AG04449 (cell line): ENCODE results near the gene MBNL2.

Source experiments
- CTCF ChIA-PET: fragments of 350-600 bp; formaldehyde crosslinking; extraction: SDS; loops from one replicate; lab custom pipeline; 2021; ENCODE audit warnings: antibody characterized with exemption; lab: Yijun Ruan, JAX
- POLR2A ChIA-PET: fragments of 400-600, 350-600 bp; formaldehyde crosslinking; extraction: SDS; loops from one replicate; lab custom pipeline; 2020; ENCODE audit warnings: antibody characterized with exemption, inconsistent platforms; lab: Yijun Ruan, JAX
- DNase-seq: peaks from one replicate; pipeline ENCODE4 v3.0.0-alpha.2; 2010; ENCODE audit warnings: low read depth, low spot score
- H3K4me3 ChIP-seq: 2 replicates; pipeline ENCODE4 v1.5.1; 2011; ENCODE audit warnings: low read depth, mild to moderate bottlenecking, control low read depth, low read length
- TF ChIP-seq, protein P1 (sequence below): IDR thresholded peaks from one replicate; pipeline ENCODE4 v1.5.1; 2011; ENCODE audit warnings: mild to moderate bottlenecking, moderate library complexity, low read length, control low read depth, inconsistent platforms; ENCODE audit not compliant: insufficient read depth; ENCODE audit errors: missing control alignments

Gene MBNL2

GRCh38 chr13:97283888-97284287 is 61.8 kb downstream of the MBNL2 start:
- POLR2A ChIA-PET = no interaction called here
- H3K4me3 ChIP-seq = no peak overlapping the region
- TF ChIP-seq, protein P1, sequence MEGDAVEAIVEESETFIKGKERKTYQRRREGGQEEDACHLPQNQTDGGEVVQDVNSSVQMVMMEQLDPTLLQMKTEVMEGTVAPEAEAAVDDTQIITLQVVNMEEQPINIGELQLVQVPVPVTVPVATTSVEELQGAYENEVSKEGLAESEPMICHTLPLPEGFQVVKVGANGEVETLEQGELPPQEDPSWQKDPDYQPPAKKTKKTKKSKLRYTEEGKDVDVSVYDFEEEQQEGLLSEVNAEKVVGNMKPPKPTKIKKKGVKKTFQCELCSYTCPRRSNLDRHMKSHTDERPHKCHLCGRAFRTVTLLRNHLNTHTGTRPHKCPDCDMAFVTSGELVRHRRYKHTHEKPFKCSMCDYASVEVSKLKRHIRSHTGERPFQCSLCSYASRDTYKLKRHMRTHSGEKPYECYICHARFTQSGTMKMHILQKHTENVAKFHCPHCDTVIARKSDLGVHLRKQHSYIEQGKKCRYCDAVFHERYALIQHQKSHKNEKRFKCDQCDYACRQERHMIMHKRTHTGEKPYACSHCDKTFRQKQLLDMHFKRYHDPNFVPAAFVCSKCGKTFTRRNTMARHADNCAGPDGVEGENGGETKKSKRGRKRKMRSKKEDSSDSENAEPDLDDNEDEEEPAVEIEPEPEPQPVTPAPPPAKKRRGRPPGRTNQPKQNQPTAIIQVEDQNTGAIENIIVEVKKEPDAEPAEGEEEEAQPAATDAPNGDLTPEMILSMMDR = no peak
- no peak for DNase-seq
- CTCF ChIA-PET = no interaction called here

DNA sequence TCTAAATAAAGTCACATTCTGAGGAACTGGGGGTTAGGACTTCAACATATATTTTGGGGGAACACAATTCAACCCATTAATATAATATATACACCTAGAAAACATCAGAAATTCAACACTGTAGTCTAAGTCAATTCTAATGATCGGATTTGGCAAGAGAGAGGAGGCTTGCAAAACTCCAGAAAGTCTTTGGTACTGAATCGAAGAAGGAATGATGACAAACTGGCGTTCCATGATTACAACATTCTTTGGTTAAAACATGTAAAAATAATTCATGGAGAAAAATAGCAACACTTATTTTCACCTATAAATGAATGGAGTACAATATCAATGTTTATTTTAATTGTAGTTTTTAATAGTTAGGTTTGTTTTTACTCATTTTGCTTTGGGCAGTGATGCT is 62.4 kb downstream of the MBNL2 start:
- no peak overlapping the region for H3K4me3 ChIP-seq
- DNase-seq = no peak
- TF ChIP-seq, protein P1 = no peak
- CTCF ChIA-PET = no interaction called here
- POLR2A ChIA-PET = no interaction called here

GRCh38 chr13:97285221-97285955 is 63.3 kb downstream of the MBNL2 start:
- ChIA-PET POLR2A (no interaction called here), CTCF (no interaction called here)
- DNase-seq = no peak
- H3K4me3 ChIP-seq = no peak overlapping the region
- TF ChIP-seq, protein P1 = no peak

DNA sequence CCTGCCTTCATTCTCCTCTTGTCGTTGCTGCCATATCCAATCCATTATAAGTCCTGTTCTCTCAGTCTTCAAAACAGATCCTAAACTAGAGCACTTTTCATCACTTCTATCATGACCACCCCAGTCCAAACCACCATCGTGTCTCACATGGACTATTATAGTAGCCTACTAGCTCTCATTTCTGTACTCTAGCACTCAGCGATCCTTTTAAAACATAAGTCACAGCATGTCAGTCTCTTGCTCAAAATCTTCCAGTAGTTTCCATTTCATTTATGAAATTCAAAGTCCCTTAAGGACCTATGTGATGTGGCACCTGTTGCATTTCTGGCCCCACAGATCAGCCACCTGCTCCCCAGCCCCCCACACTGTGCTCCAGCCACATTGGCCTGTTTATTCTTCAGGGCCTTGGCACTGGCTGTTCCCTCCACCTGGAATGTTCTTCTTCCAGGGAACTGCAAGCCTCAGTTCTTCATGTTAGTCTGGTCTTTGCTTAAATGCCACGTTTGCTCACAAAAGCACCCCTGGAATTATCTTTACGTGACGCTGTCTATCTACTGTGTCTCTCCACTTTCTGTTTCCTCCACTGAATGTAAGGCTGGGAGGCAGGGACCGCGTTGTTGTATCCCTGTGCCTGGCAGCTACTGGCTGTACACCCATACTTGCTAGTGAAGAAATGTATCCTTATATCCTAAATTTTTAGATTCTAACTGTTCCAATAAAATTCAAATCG is 64.3 kb downstream of the MBNL2 start:
- POLR2A ChIA-PET = no interaction called here
- no peak for DNase-seq
- TF ChIP-seq, protein P1 = no peak
- H3K4me3 ChIP-seq = no peak overlapping the region
- CTCF ChIA-PET = no interaction called here

DNA sequence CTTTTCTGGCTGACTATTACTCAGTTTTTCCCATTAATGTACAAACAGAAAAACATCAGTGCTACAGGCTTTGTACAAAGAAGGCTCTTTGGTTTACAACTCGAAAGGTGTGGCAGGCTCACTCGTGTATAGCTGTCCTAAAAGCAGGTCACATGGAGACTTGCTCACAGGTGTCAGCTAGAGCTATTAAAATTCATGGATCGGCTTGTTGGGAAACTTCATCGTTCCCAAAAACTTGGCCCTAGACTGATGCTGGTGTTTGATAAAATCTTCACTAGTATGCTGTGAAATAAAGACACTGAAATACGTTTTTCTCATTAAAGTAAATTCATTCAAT is 64.9 kb downstream of the MBNL2 start:
- no peak for DNase-seq
- ChIA-PET CTCF (no interaction called here), POLR2A (no interaction called here)

DNA sequence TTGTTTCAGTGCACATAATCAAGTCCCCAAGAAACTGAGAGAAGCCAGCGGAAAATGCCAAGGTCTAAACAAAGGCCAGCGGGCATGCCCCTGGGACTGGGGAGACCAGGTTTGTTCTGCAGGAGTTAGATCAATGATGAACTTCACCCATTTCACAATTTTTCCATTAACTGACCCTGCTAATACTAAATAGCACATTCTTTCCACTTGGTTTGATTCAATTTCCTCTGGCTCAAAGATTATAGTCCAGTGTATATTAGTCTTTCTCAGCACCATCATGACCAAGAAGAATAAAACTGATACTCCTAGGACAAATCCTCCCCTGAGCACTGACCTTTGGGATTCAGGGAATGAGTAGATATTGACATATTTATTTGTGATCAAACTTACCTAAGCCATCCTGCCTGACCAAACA is 66.4 kb downstream of the MBNL2 start:
- TF ChIP-seq, protein P1 = no peak
- CTCF ChIA-PET = interaction anchor here (0.7 kb wide), 1 partner anchor 77 kb away, joined by 3 read pairs; no protein-coding TSS in a partner anchor
- POLR2A ChIA-PET = no interaction called here
- H3K4me3 ChIP-seq = no peak overlapping the region
- no peak for DNase-seq

More for the DNA sequence above, 64.9 kb downstream of the MBNL2 start:
- TF ChIP-seq, protein P1 = no peak
- no peak overlapping the region for H3K4me3 ChIP-seq
